ENCODE results near the gene MOB2.

Gene MOB2

GRCh38 chr11:1460396-1460985 is 26.1 kb downstream of the MOB2 start:
- no peak for DNase-seq (ENCODE audit: low read depth)
- H3K4me3 ChIP-seq (ENCODE audit: low read depth, low read length): no peak overlapping the region
- no peak for TF ChIP-seq CTCF (IDR thresholded peaks at IDR 0.05; ENCODE audit: control insufficient read depth, extremely low read depth, insufficient read depth)

- DNase-seq (ENCODE audit: low read depth): no peak
These were observed 26.7 kb downstream of the MOB2 start for GRCh38 chr11:1459764-1460395.

DNA sequence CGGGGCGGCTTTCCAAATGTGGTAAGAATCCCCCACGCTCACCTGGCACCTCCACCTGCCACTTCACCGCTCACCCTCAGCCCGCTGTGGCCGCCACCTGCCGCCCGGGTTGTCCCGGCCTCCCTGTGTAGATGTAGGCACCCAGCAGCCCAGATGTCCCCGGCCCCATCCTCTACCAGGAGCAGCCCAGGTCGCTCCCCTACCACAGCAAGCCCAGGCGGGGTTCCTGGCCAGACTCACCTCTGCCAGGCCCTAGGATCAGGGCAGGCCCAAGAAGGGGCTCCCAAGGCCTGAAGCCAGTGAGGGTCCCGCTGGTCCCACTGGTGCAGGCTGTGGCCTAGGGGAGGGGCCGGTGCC is 27.4 kb downstream of the MOB2 start:
- no peak for TF ChIP-seq CTCF (IDR thresholded peaks at IDR 0.05; ENCODE audit: control insufficient read depth, extremely low read depth, insufficient read depth)
- no peak overlapping the region for H3K4me3 ChIP-seq (ENCODE audit: low read depth, low read length)
- no peak for DNase-seq (ENCODE audit: low read depth)

More at GRCh38 chr11:1459764-1460395, 26.7 kb downstream of the MOB2 start:
- no peak overlapping the region for H3K4me3 ChIP-seq (ENCODE audit: low read depth, low read length)
- no peak for TF ChIP-seq CTCF (IDR thresholded peaks at IDR 0.05; ENCODE audit: control insufficient read depth, extremely low read depth, insufficient read depth)

DNA sequence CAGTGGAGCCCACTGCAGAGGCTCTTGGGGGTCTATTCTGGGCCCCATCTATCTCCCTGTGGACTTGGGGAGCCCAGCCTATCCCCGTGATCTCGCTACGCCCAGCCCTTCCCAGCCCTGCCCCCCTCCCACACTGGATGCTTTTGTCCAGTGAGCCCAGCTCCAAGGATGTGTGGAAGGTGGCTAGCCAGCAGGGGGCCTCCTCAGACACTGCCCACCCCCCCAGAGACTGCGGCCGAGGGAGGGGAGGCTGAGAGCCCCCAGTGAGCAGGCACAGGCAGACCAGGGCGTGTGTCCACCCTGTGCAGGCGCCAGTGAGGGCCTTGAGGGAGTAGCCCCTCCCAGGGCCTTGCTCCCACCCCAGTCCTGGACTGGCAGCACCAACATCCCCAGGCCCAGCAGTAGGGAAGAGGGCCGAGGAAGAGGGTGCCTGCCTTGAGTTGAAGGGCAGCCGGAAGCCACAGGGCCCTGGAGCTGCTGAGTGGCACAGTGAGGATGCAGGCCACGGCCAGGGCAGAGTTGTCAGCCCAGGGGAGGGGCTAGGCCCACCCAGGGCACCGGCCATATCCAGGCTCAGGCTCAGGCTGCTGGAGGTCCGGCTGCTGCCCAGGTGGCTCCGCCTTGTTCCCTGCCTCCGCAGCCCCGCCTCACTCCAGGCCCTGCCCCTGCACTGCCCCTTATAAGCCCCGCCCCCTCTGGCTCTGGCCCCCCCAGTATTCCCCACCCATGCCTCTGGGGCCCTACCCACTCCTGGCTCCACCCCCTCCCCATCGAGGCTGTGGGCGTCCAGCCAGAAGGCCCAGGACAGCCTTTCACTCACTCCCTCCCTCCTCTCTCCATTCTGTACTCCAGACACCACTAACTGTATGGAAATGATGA is 28.0 kb downstream of the MOB2 start:
- no peak overlapping the region for H3K4me3 ChIP-seq (ENCODE audit: low read depth, low read length)
- TF ChIP-seq CTCF (IDR thresholded peaks at IDR 0.05; ENCODE audit: control insufficient read depth, extremely low read depth, insufficient read depth): peak; percentile 27; the same call in 1 of the 2 replicates
- DNase-seq (ENCODE audit: low read depth): no peak

DNA sequence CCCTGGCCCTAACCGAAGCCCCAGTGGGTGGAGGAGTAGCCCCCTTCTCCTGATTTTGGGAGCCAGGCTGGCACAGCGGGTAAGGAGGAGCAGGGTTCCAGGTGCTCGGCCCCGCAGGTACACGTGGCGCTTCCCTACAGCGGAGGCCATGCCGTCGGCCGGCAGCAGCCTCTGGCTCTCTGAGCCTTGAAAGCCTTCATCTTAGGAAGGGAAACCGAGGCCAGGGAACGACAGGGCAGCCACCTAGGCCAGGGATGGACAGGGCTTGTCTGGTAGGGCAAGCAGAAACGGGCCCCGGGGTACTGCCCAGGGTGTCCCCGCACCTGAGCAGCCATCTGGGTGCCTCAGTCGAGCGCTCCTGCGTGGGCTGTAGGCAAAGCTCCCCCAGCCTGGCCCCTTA is 28.7 kb downstream of the MOB2 start:
- no peak for TF ChIP-seq CTCF (IDR thresholded peaks at IDR 0.05; ENCODE audit: control insufficient read depth, extremely low read depth, insufficient read depth)
- H3K4me3 ChIP-seq (ENCODE audit: low read depth, low read length): no peak overlapping the region
- no peak for DNase-seq (ENCODE audit: low read depth)

- DNase-seq (ENCODE audit: low read depth): no peak
- no peak for TF ChIP-seq CTCF (IDR thresholded peaks at IDR 0.05; ENCODE audit: control insufficient read depth, extremely low read depth, insufficient read depth)
- H3K4me3 ChIP-seq (ENCODE audit: low read depth, low read length): no peak overlapping the region
These were observed 29.3 kb downstream of the MOB2 start for GRCh38 chr11:1457326-1457680.
